Breast epithelium (tissue), 3 donors: ENCODE measurements around the gene MAJIN.

Source experiments
- POLR2A ChIP-seq: fragments of 450-650 bp; IDR thresholded peaks from one replicate; pipeline ENCODE4 v1.6.1; 2016; ENCODE audit warnings: antibody characterized with exemption, mild to moderate bottlenecking, moderate library complexity
- TF ChIP-seq, protein P1 (sequence below), 3 donors: fragments of 450-650 bp; IDR thresholded peaks; one replicate each; pipeline ENCODE4 v1.5.1; 2016 to 2017; ENCODE audit warnings: antibody characterized with exemption in 3 of 3, mild to moderate bottlenecking in 3 of 3, moderate library complexity in 3 of 3

DNA sequence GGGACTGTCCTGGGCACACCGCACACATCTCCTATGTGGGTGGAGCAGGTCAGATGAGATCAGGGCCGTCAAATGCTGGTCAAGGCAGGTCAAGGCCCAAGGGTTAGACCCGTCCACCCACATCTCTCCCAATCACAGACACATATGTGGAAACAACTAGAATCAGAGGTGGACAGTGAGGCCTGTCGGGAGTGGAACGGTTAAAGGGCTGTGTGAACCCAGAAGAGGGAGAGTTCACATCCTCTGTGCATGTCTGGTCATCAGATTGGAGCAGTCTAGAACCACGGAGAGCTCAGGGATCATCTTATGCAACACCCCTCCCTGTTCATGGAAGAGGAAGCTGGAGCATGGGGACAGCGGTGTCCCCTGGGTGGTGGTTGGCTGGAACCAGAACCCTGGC is 47.9 kb upstream of the MAJIN start:
- no peak for TF ChIP-seq POLR2A
- TF ChIP-seq, protein P1, sequence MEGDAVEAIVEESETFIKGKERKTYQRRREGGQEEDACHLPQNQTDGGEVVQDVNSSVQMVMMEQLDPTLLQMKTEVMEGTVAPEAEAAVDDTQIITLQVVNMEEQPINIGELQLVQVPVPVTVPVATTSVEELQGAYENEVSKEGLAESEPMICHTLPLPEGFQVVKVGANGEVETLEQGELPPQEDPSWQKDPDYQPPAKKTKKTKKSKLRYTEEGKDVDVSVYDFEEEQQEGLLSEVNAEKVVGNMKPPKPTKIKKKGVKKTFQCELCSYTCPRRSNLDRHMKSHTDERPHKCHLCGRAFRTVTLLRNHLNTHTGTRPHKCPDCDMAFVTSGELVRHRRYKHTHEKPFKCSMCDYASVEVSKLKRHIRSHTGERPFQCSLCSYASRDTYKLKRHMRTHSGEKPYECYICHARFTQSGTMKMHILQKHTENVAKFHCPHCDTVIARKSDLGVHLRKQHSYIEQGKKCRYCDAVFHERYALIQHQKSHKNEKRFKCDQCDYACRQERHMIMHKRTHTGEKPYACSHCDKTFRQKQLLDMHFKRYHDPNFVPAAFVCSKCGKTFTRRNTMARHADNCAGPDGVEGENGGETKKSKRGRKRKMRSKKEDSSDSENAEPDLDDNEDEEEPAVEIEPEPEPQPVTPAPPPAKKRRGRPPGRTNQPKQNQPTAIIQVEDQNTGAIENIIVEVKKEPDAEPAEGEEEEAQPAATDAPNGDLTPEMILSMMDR (IDR thresholded peaks at IDR 0.05) = no peak
